WTC11 (cell line): ENCODE results near the gene CFAP57. TPM values are rescaled to one million over a fixed set of nuclear protein-coding genes. Genes with fewer than 3 reads are reported as not detected.

Source experiments
- ATAC-seq: fragments of 200-7000 bp; cut with Tn5 transposase; 2 replicates; pipeline ENCODE4 v1.10.0; 2021; ENCODE audit warnings: mild to moderate bottlenecking, moderate library complexity
- CTCF ChIA-PET: fragments of 300-600 bp; sonication (Branson Sonifier 250); formaldehyde crosslinking; loops from one replicate; lab custom pipeline; 2021; ENCODE audit warnings: antibody characterized with exemption; lab: Charles Lee
- POLR2A ChIA-PET: fragments of 350-600 bp; sonication (Branson Sonifier 250); formaldehyde crosslinking; loops from one replicate; lab custom pipeline; 2021; ENCODE audit warnings: antibody characterized with exemption; lab: Charles Lee
- DNase-seq: peaks from one replicate; pipeline ENCODE4 v3.0.0; 2021; ENCODE audit warnings: low spot score
- H3K27ac Mint-ChIP-seq: 2 replicates; pipeline ENCODE4 v1.8.0; 2021; ENCODE audit warnings: mixed read lengths
- H3K27me3 Mint-ChIP-seq: 2 replicates; pipeline ENCODE4 v1.8.0; 2021; ENCODE audit warnings: low read depth, mild to moderate bottlenecking, moderate library complexity, mixed read lengths
- H3K36me3 Mint-ChIP-seq: 2 replicates; pipeline ENCODE4 v1.8.0; 2021; ENCODE audit warnings: mixed read lengths
- H3K4me1 Mint-ChIP-seq: 2 replicates; pipeline ENCODE4 v1.8.0; 2022; ENCODE audit warnings: mixed read lengths
- H3K4me3 Mint-ChIP-seq: 2 replicates; pipeline ENCODE4 v1.8.0; 2021; ENCODE audit warnings: mild to moderate bottlenecking, moderate library complexity, mixed read lengths
- H3K9me3 Mint-ChIP-seq: 2 replicates; pipeline ENCODE4 v1.8.0; 2021; ENCODE audit warnings: mixed read lengths
- CREM ChIP-seq: sonication (generic); formaldehyde crosslinking; IDR thresholded peaks from 2 replicates; pipeline ENCODE4 v1.8.1; 2022; ENCODE audit warnings: mild to moderate bottlenecking, missing genetic modification reagents, moderate library complexity
- ESRRA ChIP-seq: sonication (generic); formaldehyde crosslinking; IDR thresholded peaks from 2 replicates; pipeline ENCODE4 v1.8.1; 2022; ENCODE audit warnings: mild to moderate bottlenecking, missing genetic modification reagents, borderline replicate concordance
- GABPB1 ChIP-seq: sonication (generic); formaldehyde crosslinking; IDR thresholded peaks from 2 replicates; pipeline ENCODE4 v1.8.1; 2023; ENCODE audit warnings: mild to moderate bottlenecking, missing genetic modification reagents
- IRF2 ChIP-seq: sonication (generic); formaldehyde crosslinking; IDR thresholded peaks from 2 replicates; pipeline ENCODE4 v1.8.0; 2022; ENCODE audit warnings: low read depth, missing genetic modification reagents, borderline replicate concordance
- JUN ChIP-seq: sonication (generic); formaldehyde crosslinking; IDR thresholded peaks from 2 replicates; pipeline ENCODE4 v1.8.0; 2023; ENCODE audit warnings: mild to moderate bottlenecking, missing genetic modification reagents
- RORB ChIP-seq: fragments of 250-450 bp; sonication (Bioruptor Pico); IDR thresholded peaks from 2 replicates; pipeline ENCODE4 v1.9.0; 2021; ENCODE audit warnings: mild to moderate bottlenecking
- SOX15 ChIP-seq: fragments of 250-450 bp; sonication (Bioruptor Pico); IDR thresholded peaks from 2 replicates; pipeline ENCODE4 v1.9.0; 2021; ENCODE audit warnings: mild to moderate bottlenecking
- SP1 ChIP-seq: sonication (generic); formaldehyde crosslinking; conservative IDR thresholded peaks from 2 replicates; pipeline ENCODE4 v1.8.1; 2022; ENCODE audit warnings: missing genetic modification reagents
- TP53 ChIP-seq: sonication (generic); formaldehyde crosslinking; IDR thresholded peaks from 2 replicates; pipeline ENCODE4 v1.8.1; 2023; ENCODE audit warnings: mild to moderate bottlenecking, missing genetic modification reagents
- ZNF121 ChIP-seq: sonication (generic); formaldehyde crosslinking; IDR thresholded peaks from 2 replicates; pipeline ENCODE4 v1.8.0; 2023; ENCODE audit warnings: missing genetic modification reagents
- total RNA-seq: library from RNA; stranded (reverse); gene quantifications from 3 replicates; pipeline ENCODE4 v1.2.3, GENCODE V29; 2021
- TF ChIP-seq, protein P1 (sequence below): sonication (generic); formaldehyde crosslinking; IDR thresholded peaks from 2 replicates; pipeline ENCODE4 v1.8.0; 2023; ENCODE audit warnings: mild to moderate bottlenecking, missing genetic modification reagents
- TF ChIP-seq, protein P2 (sequence below): fragments of 200-600 bp; IDR thresholded peaks from 2 replicates; pipeline ENCODE4 v1.8.0; 2022; ENCODE audit warnings: antibody characterized with exemption
- TF ChIP-seq, protein P3 (sequence below): sonication (generic); formaldehyde crosslinking; IDR thresholded peaks from 2 replicates; pipeline ENCODE4 v1.8.1; 2022; ENCODE audit warnings: missing genetic modification reagents, borderline replicate concordance

CFAP57 gene
- total RNA-seq, 1 experiment from 2014 or later, result 0.42 TPM

DNA sequence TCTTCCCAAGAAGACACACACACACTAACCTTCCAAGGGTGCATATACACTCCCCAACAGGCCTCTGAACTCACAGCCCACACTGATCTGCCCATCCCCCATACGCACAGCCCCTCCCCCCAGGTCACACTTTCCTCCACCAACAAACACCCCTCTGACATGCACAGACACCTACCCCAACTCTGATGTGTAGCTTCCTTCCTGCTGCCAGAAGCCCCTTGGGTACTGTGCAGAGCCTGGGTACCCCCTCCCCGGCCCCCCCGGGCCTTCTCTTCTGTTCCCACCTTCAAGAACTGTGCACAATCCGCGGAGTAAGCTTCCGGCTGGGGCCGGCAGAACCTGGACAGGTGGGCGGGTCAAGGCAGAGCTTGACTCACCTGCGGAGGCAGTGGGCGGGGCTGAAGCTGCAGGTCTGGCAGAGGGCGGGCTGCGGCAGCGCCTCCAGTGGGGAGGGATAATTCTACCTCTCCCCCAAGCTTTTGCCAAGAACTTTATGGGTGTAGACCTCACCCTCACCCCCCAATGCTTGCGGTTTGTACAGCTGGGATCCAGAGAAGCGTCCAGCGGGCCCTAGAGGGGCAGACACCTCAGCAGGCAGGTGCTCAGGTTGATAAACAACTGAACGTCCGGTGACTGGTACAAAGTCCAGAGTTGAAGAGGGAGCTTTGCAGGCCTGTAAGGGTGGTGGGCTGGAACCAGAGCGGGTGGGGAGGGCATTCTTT lies 113.3 kb downstream of the CFAP57 start, which contains the start of gene C1orf210 (continued):
- TF ChIP-seq TP53 (CRISPR knock-in tag), result 0 out of 2 replicates have a peak, but pooled peaks have one; percentile 18
- TF ChIP-seq, protein P1, sequence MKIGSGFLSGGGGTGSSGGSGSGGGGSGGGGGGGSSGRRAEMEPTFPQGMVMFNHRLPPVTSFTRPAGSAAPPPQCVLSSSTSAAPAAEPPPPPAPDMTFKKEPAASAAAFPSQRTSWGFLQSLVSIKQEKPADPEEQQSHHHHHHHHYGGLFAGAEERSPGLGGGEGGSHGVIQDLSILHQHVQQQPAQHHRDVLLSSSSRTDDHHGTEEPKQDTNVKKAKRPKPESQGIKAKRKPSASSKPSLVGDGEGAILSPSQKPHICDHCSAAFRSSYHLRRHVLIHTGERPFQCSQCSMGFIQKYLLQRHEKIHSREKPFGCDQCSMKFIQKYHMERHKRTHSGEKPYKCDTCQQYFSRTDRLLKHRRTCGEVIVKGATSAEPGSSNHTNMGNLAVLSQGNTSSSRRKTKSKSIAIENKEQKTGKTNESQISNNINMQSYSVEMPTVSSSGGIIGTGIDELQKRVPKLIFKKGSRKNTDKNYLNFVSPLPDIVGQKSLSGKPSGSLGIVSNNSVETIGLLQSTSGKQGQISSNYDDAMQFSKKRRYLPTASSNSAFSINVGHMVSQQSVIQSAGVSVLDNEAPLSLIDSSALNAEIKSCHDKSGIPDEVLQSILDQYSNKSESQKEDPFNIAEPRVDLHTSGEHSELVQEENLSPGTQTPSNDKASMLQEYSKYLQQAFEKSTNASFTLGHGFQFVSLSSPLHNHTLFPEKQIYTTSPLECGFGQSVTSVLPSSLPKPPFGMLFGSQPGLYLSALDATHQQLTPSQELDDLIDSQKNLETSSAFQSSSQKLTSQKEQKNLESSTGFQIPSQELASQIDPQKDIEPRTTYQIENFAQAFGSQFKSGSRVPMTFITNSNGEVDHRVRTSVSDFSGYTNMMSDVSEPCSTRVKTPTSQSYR (CRISPR knock-in tag), result peak; percentile 91
- no peak for TF ChIP-seq GABPB1 (CRISPR knock-in tag)
- 0 out of 2 replicates have a peak, but pooled peaks have one; percentile 67 for TF ChIP-seq SP1

DNA sequence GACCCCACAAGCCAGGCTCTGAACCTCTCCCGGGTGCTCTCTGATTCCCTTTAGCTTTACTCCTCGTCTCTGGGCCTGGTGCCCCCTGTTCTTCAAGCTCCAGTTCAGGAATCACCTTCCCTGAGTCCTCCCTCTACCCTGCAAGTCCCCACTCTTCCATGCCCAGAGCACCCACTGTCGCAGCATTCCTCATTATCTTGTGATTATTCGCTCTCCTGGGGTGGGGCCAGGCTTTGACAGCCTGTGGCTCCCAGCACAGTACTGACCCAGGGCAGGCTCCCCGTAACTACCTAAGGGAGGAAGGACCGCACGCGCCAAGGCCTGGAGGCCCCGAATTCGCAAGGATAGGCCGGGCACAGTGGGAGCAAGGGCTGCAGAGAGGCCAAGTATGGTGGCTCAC lies 114.0 kb downstream of the CFAP57 start:
- Mint-ChIP-seq H3K27me3 (no peaks in the 10 kb centered on the region), H3K27ac (peak overlapping the region; percentile 86), H3K9me3 (no peaks in the 10 kb centered on the region), H3K36me3 (peaks cover 5% of the 10 kb centered on the region; the same call in 1 of the 2 replicates), H3K4me3 (peak overlapping the region; percentile 79), H3K4me1 (peaks cover 29% of the 10 kb centered on the region)
- TF ChIP-seq, protein P2, sequence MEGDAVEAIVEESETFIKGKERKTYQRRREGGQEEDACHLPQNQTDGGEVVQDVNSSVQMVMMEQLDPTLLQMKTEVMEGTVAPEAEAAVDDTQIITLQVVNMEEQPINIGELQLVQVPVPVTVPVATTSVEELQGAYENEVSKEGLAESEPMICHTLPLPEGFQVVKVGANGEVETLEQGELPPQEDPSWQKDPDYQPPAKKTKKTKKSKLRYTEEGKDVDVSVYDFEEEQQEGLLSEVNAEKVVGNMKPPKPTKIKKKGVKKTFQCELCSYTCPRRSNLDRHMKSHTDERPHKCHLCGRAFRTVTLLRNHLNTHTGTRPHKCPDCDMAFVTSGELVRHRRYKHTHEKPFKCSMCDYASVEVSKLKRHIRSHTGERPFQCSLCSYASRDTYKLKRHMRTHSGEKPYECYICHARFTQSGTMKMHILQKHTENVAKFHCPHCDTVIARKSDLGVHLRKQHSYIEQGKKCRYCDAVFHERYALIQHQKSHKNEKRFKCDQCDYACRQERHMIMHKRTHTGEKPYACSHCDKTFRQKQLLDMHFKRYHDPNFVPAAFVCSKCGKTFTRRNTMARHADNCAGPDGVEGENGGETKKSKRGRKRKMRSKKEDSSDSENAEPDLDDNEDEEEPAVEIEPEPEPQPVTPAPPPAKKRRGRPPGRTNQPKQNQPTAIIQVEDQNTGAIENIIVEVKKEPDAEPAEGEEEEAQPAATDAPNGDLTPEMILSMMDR, result no peak
- TF ChIP-seq JUN (CRISPR knock-in tag) (no peak), RORB (CRISPR knock-in tag) (no peak), ESRRA (no peak), SOX15 (CRISPR knock-in tag) (no peak), CREM (CRISPR knock-in tag) (no peak), IRF2 (CRISPR knock-in tag) (no peak)
- TF ChIP-seq, protein P3, sequence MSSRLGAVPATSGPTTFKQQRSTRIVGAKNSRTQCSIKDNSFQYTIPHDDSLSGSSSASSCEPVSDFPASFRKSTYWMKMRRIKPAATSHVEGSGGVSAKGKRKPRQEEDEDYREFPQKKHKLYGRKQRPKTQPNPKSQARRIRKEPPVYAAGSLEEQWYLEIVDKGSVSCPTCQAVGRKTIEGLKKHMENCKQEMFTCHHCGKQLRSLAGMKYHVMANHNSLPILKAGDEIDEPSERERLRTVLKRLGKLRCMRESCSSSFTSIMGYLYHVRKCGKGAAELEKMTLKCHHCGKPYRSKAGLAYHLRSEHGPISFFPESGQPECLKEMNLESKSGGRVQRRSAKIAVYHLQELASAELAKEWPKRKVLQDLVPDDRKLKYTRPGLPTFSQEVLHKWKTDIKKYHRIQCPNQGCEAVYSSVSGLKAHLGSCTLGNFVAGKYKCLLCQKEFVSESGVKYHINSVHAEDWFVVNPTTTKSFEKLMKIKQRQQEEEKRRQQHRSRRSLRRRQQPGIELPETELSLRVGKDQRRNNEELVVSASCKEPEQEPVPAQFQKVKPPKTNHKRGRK, result no peak
- no peak; the same call in 1 of the 2 replicates for ATAC-seq
- ChIA-PET POLR2A (interaction anchor here (0.6 to 2.6 kb wide), 5 partner anchors 9 to 120 kb away, joined by 4 to 16 read pairs (median 4); partner anchors contain the start of genes CDC20 and TMEM125), CTCF (interaction anchor here (0.7 to 3.3 kb wide), 27 partner anchors 9 to 645 kb away, joined by 3 to 37 read pairs (median 5); partner anchors contain the start of genes CDC20, ELOVL1, HYI and KDM4A)
- DNase-seq, result no peak

DNA sequence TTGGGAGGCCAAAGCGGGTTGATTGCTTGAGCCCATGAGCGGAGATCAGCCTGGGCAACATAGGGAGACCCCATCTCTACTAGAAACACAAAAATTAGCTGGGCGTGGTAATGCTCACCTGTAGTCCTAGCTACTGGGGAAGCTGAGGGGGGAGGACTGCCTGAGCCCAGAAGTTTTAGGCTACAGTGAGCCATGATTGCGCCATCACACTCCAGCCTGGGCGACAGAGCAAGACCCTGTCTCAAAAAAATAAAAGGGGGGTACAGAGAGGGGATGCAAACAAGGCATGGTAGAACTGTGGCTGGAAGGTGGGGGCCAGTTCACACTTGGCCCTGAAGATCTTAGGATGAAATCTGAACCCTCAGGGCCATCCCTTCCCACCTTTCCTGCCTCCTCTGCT lies 114.4 kb downstream of the CFAP57 start:
- Mint-ChIP-seq H3K4me1 (peaks cover 29% of the 10 kb centered on the region), H3K27me3 (no peaks in the 10 kb centered on the region), H3K27ac (no peak overlapping the region), H3K4me3 (peak overlapping the region; percentile 79), H3K36me3 (0 out of 2 replicates have a peak, but pooled peaks cover 5% of the 10 kb centered on the region), H3K9me3 (no peaks in the 10 kb centered on the region)
- ChIA-PET POLR2A (interaction anchor here (0.6 to 2.2 kb wide), 2 partner anchors 72 to 120 kb away, joined by 4 to 12 read pairs; partner anchors contain the start of gene CDC20), CTCF (interaction anchor here (1.7 to 3.3 kb wide), 5 partner anchors 13 to 72 kb away, joined by 7 to 37 read pairs (median 8); partner anchors contain the start of genes CDC20 and TIE1)
- peak; percentile 85 for TF ChIP-seq ZNF121 (CRISPR knock-in tag)
- TF ChIP-seq, protein P1 (CRISPR knock-in tag), result no peak
- no peak for ATAC-seq
- DNase-seq, result no peak
